Measurements from ENCODE around the gene SPATA2. TPM values are rescaled to one million over a fixed set of nuclear protein-coding genes. Genes with fewer than 3 reads are reported as not detected.

SPATA2 gene, protein sequence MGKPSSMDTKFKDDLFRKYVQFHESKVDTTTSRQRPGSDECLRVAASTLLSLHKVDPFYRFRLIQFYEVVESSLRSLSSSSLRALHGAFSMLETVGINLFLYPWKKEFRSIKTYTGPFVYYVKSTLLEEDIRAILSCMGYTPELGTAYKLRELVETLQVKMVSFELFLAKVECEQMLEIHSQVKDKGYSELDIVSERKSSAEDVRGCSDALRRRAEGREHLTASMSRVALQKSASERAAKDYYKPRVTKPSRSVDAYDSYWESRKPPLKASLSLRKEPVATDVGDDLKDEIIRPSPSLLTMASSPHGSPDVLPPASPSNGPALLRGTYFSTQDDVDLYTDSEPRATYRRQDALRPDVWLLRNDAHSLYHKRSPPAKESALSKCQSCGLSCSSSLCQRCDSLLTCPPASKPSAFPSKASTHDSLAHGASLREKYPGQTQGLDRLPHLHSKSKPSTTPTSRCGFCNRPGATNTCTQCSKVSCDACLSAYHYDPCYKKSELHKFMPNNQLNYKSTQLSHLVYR
- 6.8 to 9.1 TPM (median 8.4 TPM) in 5 replicates for total RNA-seq (2022; extraction: Qiagen RNA extraction; ENCODE audit: low read depth)

DNA sequence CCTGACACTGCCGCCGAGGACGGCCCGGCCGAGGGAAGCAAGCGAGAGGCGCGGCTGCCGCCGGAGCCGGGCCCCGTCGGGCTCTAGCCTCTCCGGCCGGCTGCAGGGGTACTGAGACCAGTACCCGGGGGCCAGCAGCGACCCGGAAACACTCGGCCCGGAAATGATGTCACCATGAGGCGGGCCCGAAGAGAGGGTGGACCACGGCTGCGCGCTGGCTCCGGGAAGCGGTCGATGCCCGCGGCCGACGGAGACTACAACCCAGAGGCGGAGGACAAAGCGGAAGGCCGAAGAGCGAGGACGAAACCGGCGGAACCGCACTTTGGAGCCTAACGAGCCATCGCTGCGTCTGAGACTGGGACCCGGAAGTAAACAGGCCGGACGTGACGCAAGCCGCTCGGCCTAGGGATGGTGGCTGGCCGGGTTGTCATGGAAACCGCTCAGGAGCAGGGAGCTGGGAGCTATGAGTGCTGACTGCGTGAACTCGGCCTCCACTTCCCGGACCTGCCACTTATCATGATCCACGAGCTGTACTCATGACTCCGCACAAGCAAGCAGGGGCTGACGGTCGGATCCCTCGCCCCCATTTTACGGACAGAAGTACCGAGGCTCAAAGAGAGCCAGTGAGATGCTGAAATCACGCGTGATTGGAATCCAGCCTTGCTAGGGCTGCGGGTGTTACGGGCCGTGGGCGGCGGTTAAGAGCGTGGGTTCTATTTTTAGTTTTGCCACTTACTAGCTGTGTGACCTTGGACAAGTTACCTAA, at the start of gene SPATA2:
TSS of gene SPATA2 (minus strand) at position 150 of the 766 bp plus-strand sequence. CDS start 7,039 bp downstream, outside the sequence.

DNA sequence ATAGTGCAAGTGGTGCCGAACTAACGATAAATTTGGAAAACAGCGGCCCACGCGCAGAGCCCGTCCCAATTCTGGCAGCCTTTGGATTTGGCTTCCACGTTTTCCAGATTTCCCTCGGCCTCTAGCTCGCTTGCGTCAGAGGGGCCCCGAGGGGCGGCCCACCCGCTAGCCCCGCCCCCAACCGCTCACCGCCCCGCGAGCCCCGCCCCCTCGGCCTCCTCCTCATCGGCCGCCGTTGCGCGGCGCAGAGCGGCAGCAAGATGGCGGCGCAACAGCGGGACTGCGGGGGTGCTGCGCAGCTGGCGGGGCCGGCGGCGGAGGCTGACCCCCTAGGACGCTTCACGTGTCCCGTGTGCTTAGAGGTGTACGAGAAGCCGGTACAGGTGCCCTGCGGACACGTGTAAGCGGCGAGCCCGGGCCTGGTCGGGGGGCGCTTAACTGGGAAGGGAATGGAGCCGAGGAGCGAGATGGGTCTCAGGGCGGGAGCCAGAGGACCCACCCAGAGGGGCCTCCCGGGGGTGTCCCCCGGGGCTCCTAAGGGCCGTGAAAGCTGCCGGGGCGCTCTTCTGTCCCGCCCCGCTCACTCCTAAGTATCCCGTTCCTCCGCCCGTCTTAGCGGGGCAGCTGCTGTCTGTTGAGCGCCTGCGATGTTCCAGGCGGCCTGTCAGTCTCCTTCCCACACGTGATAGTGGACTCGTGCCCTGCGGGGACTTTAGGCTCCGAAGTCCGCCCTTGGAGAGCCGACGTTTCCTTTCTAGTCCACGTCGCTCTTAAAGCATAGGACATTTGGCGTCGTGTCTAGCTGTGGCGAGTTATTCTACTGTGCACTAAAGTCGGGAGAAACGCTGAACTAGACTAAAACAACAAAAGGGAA, 21.1 kb upstream of the SPATA2 start, which contains the start of gene RNF114:
TSS of gene RNF114 (plus strand) at position 245 of the 874 bp plus-strand sequence. CDS start at position 261, 16 bp downstream.

Other genes with a start within 250 kb of the SPATA2 start
- gene B4GALT5, start 201.7 kb downstream of the SPATA2 start, total RNA-seq (2022; extraction: Qiagen RNA extraction; ENCODE audit: low read depth): 43.6 to 64.7 TPM (median 62.5 TPM) in 5 replicates
- 6.8 to 9.5 TPM (median 8.4 TPM) in 5 replicates for gene SLC9A8, start 102.7 kb downstream of the SPATA2 start, total RNA-seq (2022; extraction: Qiagen RNA extraction; ENCODE audit: low read depth)
- 60.7 to 82.0 TPM (median 73.7 TPM) in 5 replicates for gene RNF114, start 20.9 kb upstream of the SPATA2 start, total RNA-seq (2022; extraction: Qiagen RNA extraction; ENCODE audit: low read depth)
- 11.0 to 18.7 TPM (median 15.1 TPM) in 5 replicates for gene SNAI1, start 67.5 kb upstream of the SPATA2 start, total RNA-seq (2022; extraction: Qiagen RNA extraction; ENCODE audit: low read depth)
- 110 to 155 TPM (median 119 TPM) in 5 replicates for gene UBE2V1, start 197.6 kb upstream of the SPATA2 start, total RNA-seq (2022; extraction: Qiagen RNA extraction; ENCODE audit: low read depth)
- gene PEDS1, start 238.2 kb upstream of the SPATA2 start, total RNA-seq (2022; extraction: Qiagen RNA extraction; ENCODE audit: low read depth): 39.9 to 56.1 TPM (median 52.1 TPM) in 5 replicates

All from A549 treated with RU486 at 1 μM for 4 hours (cell line).